ENCODE results near the gene VANGL1. TPM values are rescaled to one million over a fixed set of nuclear protein-coding genes. Genes with fewer than 3 reads are reported as not detected.

Gene VANGL1
- total and polyA plus RNA-seq, 2 of the 8 experiments (the other 6 are each of a cell fraction or from before 2014, with no cell fraction given): 9.4 to 13.4 TPM

DNA sequence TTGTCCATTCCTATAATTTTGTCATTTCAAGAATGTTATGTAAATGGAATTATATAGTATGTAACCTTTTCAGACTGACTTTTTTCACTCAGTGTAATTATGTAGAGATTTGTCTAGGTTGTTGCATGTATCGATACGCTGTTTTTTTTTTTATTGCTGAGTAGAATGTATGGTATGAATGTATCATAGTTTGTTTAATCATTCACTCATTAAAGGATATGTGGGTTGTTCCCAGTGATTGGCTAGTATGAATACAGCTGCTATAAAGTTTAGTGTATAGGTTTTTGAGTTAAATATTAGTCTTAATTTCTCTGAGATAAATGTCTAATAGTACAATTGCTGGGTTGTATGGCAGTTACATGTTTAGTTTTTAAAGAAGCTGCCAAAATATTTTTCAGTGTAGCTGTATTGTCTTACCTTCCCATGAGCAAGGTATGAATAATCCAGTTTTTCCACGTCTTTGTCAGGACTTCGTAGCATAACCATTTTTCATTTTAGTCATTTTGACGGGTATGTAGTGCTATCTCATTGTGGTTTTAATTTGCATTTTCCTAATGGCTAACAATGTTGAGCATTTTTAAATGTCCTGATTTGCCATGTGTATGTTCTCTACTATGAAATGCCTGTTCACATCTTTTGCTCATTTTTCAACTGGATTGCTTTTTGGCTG, 104.4 kb downstream of the VANGL1 start:
- no peak overlapping the region for H3K14ac ChIP-seq (ENCODE audit: insufficient read length)
- CTCF ChIA-PET (ENCODE audit: partially characterized antibody): interaction anchor here (0.6 to 2.7 kb wide), 2 partner anchors 28 to 30 kb away, joined by 3 to 5 read pairs; no protein-coding TSS in a partner anchor
- no peaks in the 10 kb centered on the region for H3K9me3 ChIP-seq (ENCODE audit: insufficient read depth in 2 of 2, low read depth in 1 of 2, low read length in 1 of 2)
- H2BK15ac ChIP-seq (ENCODE audit: low read length): no peak overlapping the region
- TF ChIP-seq GTF2F1 (IDR thresholded peaks at IDR 0.05; ENCODE audit: borderline replicate concordance, low read depth, low read length) (no peak), KDM1A (IDR thresholded peaks at IDR 0.05; ENCODE audit: borderline replicate concordance, low read length) (no peak)
- no peak overlapping the region for H2BK5ac ChIP-seq (ENCODE audit: low read depth, low read length)
- H3K23me2 ChIP-seq (ENCODE audit: low read depth, low read length): no peaks in the 10 kb centered on the region
- FAIRE-seq (no peak), DNase-seq (ENCODE audit: low read depth in 1 of 2, low spot score in 2 of 2) (no peak)
- H3K27ac ChIP-seq (ENCODE audit: low read depth, low read length): no peak overlapping the region
- no peak overlapping the region for H2BK120ac ChIP-seq (replicated peaks; ENCODE audit: low read depth, low read length)
- peaks cover 0 to 1% (median 0%) of the 10 kb centered on the region in 4 experiments; a peak in 1 of 7 replicates for H3K27me3 ChIP-seq (replicated peaks in 1 of 4; ENCODE audit: control insufficient read depth in 3 of 4, extremely low read depth in 1 of 4, insufficient read depth in 3 of 4, low read length in 3 of 4)
- POLR2A ChIA-PET (ENCODE audit: partially characterized antibody): no interaction called here
- H3K4ac ChIP-seq (replicated peaks; ENCODE audit: insufficient read length, low read depth, low read length): no peak overlapping the region
- no peak overlapping the region for H2BK20ac ChIP-seq (ENCODE audit: low read length)
- no peak overlapping the region for H3K4me2 ChIP-seq (ENCODE audit: insufficient read depth in 1 of 2, low read depth in 2 of 2, low read length in 2 of 2)
- no peak overlapping the region for H3K9ac ChIP-seq (replicated peaks in 1 of 4; ENCODE audit: extremely low read depth in 1 of 4, low read depth in 3 of 4, low read length in 3 of 4)
- no peak overlapping the region for H2BK12ac ChIP-seq (ENCODE audit: low read depth, low read length)
- H3K79me2 ChIP-seq (ENCODE audit: control insufficient read depth in 1 of 2, insufficient read depth in 2 of 2, low read length in 2 of 2): no peaks in the 10 kb centered on the region
- H2AK5ac ChIP-seq (ENCODE audit: low read depth, low read length): no peak overlapping the region
- H3K4me1 ChIP-seq (replicated peaks in 1 of 4; ENCODE audit: control insufficient read depth in 3 of 4, insufficient read depth in 4 of 4, low read length in 3 of 4): no peaks in the 10 kb centered on the region
- no peak overlapping the region for H4K91ac ChIP-seq (replicated peaks; ENCODE audit: insufficient read length, low read length)
- H3K79me1 ChIP-seq (ENCODE audit: low read depth, low read length): no peaks in the 10 kb centered on the region
- no peaks in the 10 kb centered on the region for H4K20me1 ChIP-seq (replicated peaks in 1 of 2; ENCODE audit: control insufficient read depth in 1 of 2, insufficient read depth in 2 of 2, low read length in 2 of 2)
- WGBS, 2 experiments (ENCODE audit: extremely low coverage in 1 of 2, insufficient coverage in 1 of 2, insufficient read length in 1 of 2, insufficient replicate concordance in 2 of 2, low coverage in 1 of 2, low lambda C conversion rate in 2 of 2, missing lambda C conversion rate in 1 of 2): 93% methylated on average over 5 of the region's 5 CpGs; no CpG with 5 or more reads in 1 of the 2 experiments
- no peak overlapping the region for H4K5ac ChIP-seq (ENCODE audit: insufficient read length, low read depth, low read length)
- no peak overlapping the region for H4K8ac ChIP-seq (ENCODE audit: extremely low read depth, insufficient read depth, low read length)
- H3K23ac ChIP-seq (ENCODE audit: insufficient read length): no peak overlapping the region
- no peak overlapping the region for H2AFZ ChIP-seq (ENCODE audit: low read length)
- no peak overlapping the region for H3K4me3 ChIP-seq (ENCODE audit: extremely low read depth in 1 of 4, insufficient read depth in 2 of 4, low read depth in 3 of 4, low read length in 4 of 4)
- no peak overlapping the region for H3K56ac ChIP-seq (replicated peaks; ENCODE audit: insufficient read length, low read depth, low read length)
- H3K18ac ChIP-seq (ENCODE audit: extremely low read depth, low read length): no peak overlapping the region
- no peaks in the 10 kb centered on the region for H3K36me3 ChIP-seq (ENCODE audit: control insufficient read depth in 2 of 4, insufficient read depth in 4 of 4, low read length in 3 of 4)

Small RNAs within 50 kb of the gene (small RNA-seq; reads per million reads assigned to genes)
- 0.69 reads per million for gene RF00406 (ENCODE audit: insufficient read depth)
- not detected for gene RN7SL420P (ENCODE audit: insufficient read depth)

Other genes starting within 250 kb of the VANGL1 start
- gene CASQ2, start 126.7 kb downstream of the VANGL1 start, total RNA-seq (2021; fragmentation: NEBNext Ultra II Directional; extraction: Animal tissue kit (Norgen Biotek cat#: 25700)): not detected in 2 replicates
- not detected in 2 replicates for gene CASQ2, start 126.7 kb downstream of the VANGL1 start, polyA plus RNA-seq (2011; rRNA removed)
- gene NHLH2, start 199.2 kb downstream of the VANGL1 start, total RNA-seq (2021; fragmentation: NEBNext Ultra II Directional; extraction: Animal tissue kit (Norgen Biotek cat#: 25700)): 1.0 and 1.1 TPM in 2 replicates
- gene NHLH2, start 199.2 kb downstream of the VANGL1 start, polyA plus RNA-seq (2011; rRNA removed): 0.89 and 0.92 TPM in 2 replicates

Measured in H1 (cell line).